ENCODE data around the gene IL17C.

The IL17C gene

DNA sequence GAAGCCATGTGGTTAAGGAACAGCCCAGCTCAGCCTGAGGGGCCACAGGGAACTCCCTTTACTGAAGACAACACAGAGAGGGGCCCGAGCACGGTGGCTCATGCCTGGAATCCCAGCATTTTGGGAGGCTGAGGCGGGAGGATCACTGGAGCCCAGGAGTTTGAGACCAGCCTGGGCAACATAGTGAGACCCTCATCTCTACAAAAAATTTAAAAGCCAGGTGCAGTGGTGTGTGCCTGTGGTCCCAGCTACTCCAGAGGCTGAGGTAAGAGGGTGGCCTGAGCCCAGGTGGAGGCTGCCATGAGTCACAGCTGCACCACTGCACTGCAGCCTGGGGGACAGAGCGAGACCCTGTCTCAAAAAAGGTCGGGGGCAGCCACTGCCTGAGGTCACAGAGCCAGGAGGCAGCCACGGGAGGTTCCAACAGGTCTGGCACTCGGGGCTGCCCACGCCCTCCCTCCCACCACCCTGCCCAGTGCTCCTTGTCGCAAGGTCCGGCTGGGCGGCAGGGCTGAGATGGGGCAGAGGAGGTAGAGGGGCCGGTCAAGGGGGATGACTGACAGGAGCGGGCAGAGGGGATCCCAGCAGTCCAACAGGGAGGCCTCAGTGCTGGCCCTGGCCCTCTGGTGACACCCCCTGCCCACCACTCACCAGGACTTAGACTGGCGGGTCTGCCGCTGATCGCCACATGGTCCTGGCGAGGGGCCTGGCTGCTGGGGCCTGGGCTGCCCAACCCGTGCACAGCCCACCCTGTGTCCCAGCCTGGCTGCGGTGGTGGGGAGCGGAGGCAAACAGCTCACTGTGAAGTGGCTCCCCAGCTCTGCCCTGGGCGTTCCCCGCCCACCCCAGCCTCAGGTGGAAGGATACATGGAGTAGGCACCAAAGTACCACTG lies 9.1 kb downstream of the IL17C start:
- DNase-seq: no peak

- no peak for DNase-seq
Observed at GRCh38 chr16:88649195-88649923, 11.0 kb downstream of the IL17C start.

DNA sequence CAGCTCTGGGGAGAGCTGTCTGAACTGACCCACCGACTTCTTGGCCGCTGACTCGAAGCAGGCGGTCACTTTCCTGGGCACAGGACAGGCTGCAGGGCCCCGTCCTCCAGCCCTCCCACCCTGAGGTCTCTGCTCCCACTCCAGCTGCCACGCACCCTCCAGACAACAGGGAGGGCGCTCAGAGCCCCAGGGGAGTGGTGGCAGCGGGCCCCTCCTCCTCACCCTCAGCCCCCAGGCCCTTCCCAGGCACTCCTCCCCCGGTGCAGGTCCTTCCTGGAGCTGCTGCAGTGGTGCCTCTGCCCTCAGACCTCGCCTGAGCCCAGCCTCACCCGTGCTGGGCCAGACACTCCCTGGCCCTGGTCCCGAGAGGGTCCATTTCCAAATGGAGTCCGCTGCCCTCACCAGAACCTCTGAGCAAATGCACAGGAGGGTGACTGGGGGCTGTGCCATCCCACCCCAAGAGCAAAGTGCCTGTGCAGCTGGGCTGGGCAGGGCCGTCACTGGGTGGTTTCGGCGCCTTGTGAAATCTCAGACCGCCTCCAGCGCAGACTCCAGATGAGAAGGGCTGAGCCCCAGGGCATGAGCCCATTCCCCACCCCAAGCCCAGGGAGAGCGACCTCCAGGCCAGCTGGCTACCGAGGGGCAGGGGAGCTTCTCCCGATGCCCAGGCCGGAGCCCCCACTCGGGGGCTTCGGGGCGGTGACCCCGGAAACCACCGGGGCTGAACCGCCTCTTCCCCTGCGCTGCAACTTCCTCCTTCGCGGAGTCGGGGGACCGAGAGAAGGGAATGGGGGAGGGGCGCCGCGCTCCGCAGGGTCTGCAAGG lies 11.8 kb downstream of the IL17C start:
- DNase-seq: no peak

DNA sequence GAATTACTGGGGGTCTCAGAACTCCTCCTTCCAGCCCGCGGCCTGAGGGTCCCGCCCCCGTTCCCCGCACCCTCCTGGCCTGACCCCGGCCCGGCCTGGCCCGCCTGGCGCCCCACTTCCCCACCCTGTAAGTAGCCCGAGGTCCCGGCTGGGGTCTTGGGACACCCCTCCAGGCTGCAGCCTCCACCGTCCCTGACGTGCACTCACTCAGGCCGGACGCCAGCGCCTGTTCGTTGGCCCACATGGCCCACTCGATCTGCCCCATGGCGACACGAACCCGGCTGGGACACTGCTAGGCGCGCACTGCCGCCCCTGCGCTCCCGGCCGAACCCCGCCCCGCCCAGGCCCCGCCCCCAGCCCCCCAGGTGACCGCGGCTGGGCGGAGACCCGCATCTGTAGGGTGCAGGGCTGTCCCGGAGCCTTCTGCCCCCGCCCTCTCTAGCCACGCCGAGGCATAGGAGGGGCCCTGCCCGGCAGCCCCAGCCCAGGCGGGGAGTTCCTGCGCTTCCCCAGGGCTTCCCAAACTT lies 12.4 kb downstream of the IL17C start, which contains the start of gene CYBA:
TSS of gene CYBA (minus strand) at position 305 of the 527 bp plus-strand sequence. CDS start at position 265, 40 bp downstream.
- peak; percentile 79 for DNase-seq

- peak; percentile 62 for DNase-seq
Observed at GRCh38 chr16:88651276-88651988, 13.1 kb downstream of the IL17C start.

- no peak for DNase-seq
Observed at GRCh38 chr16:88651989-88652761, 13.8 kb downstream of the IL17C start.

DNA sequence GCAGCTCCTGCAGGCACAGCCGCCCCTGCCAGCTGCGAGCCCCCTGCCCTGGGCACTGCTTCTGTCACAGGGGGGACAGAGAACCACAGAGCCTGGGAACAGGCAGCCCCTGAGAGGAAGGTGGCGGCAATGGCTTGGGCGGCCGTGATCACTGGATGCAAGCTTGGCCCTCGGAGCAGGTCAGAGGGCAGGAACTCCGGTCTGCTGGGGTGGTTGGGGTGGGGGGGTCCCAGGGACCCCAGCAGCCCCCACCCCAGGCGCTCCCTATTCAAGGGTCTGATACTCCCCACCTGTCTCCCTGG lies 14.3 kb downstream of the IL17C start:
- no peak for DNase-seq

DNA sequence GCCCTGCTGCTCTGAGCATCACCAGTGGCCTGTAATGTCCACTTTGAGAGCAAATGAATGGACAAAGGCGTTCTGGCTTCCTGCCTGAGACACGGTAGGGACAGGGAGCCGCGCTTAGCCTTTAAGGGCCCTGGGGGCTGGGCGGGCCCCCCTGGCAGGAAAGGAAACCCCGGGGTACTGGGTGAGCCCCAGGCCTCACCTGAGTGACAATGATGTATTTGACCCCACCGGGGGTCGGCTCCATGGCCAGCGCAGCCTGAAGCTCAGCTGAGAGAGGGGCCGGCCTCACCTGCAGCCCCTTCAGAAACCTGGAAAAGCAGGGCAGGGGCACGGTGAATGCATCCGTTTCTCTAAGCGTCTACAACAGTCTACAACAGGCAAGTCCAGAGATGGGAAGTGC lies 14.7 kb downstream of the IL17C start:
- DNase-seq: no peak

GRCh38 chr16:88653596-88654362 lies 15.4 kb downstream of the IL17C start:
- no peak for DNase-seq

GRCh38 chr16:88654363-88655052 lies 16.1 kb downstream of the IL17C start:
- no peak for DNase-seq

DNA sequence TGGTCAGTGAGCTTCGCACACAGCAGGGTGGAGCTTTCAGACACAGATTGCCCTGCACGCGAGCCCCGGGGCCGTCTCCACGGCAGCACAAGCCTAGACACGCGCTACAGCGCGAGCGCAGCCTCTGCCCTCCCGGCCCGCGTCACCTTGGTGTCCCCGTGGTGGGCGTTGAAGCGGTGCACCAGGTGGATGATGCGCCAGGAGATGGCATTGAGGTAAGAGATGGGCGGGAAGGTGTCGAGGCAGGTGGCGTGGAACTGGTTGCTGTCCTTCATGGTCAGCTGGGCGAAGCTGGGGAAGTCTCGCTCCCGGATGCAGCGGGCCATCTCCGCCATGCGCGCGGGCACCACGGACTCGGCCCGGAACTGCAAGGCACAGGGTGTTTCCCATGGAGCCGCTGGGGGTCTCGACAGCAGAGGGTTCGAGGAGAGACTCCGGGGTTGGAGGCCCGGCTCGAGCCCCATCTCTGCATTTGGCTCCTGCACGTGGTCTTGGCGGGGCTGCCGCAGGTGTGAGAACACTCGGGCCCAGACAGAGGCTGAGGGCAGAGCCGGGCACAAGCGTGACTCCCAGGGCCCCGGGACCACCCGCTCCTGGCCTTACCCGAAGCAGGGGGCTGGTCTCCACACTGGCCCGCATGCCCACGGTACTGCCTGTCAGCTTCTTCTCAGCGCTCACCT lies 16.8 kb downstream of the IL17C start:
- no peak for DNase-seq

GRCh38 chr16:88655733-88656281 lies 17.4 kb downstream of the IL17C start:
- DNase-seq: no peak

DNA sequence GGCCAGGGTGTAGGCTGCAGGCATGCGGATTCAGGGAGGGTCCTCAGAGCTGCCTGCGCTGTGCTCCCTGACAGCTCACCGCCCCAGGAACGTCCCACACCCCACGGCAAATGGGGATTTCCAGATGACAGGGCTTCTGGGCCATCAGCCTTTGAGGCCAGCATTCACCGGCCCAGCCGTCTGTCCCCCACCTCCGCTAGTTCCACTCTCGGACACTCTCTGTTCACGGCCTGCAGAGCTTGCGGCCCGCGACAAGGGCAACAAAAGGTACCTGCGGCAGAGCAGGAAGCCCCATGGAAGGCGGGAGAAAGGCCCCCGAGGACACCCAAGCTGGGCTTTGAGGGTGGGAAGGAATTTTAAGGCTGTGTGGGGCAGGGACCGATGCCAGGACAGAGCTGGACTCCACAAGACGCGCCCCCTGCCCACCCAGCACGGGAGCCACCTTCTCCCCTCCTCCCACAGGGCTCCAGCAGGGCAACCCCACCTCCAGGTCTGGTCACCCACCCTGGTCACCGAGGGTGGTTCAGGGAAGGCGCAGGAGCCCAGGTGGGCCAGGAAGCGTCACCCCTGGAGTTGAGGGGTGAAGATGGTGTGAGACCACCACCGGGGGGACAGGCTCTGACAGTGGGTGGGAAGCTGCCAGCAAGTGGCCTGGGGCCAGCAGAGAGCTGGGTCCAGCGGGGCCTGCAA lies 18.1 kb downstream of the IL17C start:
- DNase-seq: no peak

DNA sequence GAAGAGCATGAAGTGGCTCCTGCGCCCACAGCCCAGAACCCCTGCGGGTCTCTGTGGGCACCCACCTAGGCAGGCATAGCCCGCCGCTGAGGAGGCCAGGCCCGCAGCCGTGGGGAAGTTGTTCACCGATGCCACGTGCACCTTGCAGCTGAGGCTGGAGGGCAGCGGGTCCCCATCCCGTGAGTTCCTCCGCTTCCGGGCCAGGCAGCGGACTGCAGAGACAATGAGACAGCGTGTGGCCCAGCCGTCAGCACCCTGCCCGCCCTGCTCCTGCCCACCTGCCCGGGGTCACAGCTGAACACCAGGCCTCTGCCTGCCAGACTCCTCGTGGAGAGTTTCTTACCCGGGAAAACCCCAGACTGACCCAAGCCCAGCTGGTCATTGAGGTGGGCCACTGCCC lies 19.0 kb downstream of the IL17C start:
- no peak for DNase-seq

- no peak for DNase-seq
Observed at GRCh38 chr16:88658714-88659113, 20.3 kb downstream of the IL17C start.

DNA sequence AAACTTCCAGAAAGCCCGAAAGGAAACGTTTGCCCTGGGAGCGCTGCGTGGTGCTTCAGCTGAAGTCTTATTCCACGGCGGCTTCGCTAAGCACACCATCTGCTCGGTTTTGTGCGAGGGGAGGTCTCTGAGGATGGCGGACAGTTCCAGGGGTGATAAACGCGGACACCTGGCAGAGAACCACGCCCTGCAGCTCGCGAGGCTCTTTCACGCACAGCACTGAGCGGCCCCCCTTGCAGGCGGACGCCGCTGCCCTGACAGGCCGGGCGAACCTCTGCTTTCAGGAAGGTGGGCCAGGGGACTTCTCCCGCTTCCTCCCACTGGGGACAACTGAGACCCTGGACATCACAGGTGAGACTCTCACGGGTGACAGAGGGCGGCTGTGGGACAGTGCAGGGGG lies 20.8 kb downstream of the IL17C start:
- DNase-seq: no peak

- no peak for DNase-seq
Observed at GRCh38 chr16:88661468-88661867, 23.1 kb downstream of the IL17C start.

DNA sequence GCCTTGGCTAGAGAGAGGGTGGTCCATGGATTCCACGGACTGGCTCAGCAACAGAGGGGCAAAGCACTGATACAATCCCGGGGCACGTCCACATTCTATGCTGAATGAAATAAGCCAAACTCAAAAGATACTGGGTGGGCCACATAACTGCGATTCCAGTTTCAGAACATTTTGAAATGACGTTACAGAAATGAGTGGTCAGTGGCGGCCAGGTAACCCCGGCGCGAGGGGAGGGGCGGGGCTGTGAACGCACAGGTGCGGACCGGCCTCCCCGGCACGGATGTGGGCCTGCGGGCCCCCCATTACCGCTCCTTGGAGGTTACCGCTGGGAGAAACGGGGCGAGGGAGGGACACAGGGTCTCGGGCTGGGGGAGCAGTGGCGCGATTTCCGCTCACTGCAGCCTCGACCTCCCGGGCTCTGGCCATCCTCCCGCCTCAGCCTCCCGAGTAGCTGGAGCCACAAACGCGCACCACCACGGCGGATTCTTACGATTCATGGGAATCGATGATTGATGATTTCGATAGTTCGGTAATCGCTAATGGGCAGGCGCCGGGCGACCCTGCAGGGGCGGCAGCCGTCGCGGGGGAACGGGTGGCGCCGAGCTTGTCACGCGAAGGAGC lies 24.0 kb downstream of the IL17C start:
- no peak for DNase-seq

Measured in activated gamma-delta T cell treated with Interleukin-2 at 50 U/mL for 16 hours (primary cell).